Activated CD4-positive, alpha-beta T cell treated with anti-CD3 and anti-CD28 coated beads, Interleukin-2, amount 50 U/mL, for 48 hours (primary cell): ENCODE data around the gene AURKA.
"Not testable (repeated sequence)": the region's sequence is repeated elsewhere in the genome, so short reads cannot be mapped to it uniquely, and the experiment has no call there.

Experiments used
- DNase-seq, 2 experiments: peaks; one replicate each; pipeline ENCODE4 v3.0.0-alpha.2; 2020

The AURKA gene

DNA sequence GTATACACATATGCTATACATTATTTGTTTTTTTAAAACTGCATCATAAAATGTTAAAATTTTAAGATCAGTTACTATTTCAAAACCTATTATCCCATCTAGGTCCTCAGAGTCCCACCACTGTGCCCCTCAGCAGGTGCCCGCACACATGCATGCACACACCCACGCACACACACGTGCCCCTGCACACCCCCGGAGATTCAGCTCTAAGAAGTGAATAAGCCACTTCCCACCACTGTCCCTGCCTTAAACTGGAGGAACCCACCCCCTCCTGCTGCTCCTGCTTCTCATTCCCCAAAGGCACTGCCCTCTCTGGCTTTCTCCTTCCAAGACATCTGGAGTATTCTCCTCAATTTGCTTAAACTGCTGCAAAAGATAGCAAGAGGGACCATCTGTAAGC is 38.7 kb downstream of the AURKA start:
- no peak for DNase-seq

DNA sequence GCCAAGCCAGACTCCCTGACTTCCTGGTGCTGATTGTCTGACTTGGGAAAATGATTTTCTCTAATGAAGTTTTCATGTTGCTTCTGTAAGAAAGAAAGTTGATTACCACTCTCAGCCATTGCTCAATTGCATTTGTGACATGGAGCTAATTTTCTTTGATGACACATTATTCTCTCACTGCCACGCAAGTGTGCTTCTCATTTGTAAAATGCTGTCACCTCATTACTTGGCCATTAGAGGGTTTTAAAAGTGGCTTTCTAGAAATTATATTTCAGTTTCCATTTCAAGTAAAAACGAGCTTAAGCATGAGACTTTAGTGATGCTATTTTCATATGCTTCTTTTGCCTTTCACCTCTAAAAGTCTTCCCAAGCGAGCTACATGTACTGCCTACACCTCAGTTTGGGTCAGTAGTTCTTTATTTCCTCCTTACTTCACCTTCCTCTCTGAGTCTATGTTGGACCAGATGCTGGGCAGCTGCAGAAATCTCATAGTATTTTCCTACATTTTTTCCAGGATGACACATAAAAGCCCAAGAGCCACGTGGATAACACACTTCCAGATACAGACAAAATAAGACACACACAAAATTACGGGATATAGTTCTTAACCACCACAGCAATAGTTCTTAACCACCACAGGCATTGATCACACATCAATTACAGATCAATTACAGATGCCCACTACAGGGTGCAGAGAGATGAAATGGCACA is 39.5 kb downstream of the AURKA start:
- no peak for DNase-seq

DNA sequence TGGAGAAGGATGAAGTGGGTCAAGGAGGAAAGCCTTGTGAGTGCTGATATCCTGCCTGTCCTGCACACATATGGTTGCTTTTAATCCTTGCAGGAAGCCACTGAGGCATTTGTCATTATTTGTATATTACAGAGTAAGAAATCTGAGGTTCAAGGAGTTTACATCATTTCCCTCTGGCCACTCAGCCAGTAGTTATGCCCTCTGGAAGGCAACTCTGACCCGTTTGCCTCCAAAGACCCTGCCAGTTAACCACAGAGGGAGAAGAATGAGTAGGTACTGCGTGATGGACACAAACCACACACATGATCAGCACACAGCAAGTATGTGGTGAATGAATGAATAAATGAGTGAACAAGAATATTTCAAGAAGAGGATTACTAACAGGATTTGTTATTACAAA is 41.2 kb downstream of the AURKA start:
- no peak for DNase-seq

DNA sequence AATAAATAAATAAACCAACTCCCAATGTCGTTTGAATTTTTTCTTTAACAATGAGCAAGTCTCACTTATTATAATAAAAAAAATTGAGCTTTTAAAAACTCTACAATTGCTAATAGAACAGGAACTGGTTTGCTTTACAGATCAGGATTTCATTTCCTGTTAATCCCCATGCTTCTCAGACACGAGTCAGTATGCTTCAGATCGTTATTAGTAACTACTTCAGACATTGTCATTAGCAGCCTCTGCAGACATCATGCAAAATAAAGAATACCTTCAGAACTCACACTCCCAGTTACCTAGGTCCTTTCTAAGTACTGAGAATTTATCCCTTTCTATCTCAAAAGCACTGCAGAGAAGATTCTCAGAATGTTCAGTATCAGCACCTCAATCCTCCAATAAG is 43.3 kb downstream of the AURKA start:
- DNase-seq = no peak

DNA sequence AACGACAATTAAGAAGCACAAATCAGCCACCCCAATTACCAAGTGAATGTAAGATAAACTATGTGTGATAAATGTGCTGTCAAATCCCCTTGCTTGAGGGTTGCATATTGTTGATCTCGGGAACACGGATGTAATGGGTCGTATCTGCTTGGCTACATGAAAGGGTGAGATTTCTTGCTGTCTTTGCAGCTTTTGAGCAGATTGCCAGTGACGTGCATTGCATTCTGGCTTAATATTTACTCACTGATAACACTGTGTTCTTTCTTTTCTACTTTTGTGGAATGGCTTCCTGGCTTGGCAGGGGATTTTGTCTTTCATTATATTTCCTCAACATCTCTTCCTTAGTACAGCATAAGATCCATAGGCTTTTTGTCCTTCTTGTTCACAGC is 43.7 kb downstream of the AURKA start:
- DNase-seq = no peak

DNA sequence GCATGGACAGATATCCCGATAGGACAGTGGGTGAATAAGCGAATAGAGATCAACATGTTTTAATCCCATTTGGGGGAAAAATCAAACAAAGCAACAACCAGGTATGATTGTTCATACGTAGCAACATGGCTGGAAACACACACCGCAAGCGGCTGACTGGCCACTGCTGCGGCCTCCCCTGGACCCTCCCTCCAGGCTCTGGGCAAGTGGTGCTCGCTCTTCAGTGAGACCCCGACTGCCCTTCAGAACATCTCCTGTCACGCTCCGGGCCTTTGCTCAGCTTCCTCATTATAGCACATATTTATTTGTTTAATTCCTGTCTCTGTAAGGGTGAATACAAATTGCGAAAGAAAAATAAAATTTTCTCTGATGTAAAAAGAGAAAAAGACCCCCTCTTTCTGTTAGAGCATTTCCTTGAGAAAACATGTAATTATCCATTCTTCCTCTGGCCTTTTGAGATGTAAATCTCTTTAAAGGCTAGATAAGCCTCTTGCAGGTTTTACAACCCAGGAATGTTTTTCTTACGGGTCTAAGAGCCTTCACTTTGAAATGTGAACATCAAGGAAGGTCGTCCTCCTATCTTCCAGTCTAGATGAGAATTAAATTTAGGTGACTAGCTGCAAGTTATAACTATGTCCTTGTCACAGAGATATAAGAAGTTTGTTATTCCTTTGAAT is 44.2 kb downstream of the AURKA start:
- no peak for DNase-seq

DNA sequence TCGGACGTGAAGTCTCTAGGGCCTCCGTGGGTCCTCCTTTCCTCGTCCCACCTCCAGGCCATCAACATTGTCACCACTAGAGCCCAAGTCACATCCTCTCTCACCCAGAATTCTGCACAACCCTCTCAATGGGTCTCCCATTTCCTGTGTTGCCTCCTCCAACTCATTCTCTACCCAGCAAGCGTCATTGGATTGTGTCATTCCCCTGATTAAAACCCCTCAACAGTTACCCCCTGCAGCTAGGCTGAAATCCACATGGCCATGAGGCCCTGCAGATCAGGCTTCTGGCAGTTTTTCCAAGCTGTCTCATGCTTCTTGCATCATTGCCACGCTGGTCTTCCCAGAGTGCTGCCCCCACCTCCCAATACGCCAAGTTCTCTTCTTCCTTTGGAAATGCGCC is 46.1 kb downstream of the AURKA start:
- no peak for DNase-seq

DNA sequence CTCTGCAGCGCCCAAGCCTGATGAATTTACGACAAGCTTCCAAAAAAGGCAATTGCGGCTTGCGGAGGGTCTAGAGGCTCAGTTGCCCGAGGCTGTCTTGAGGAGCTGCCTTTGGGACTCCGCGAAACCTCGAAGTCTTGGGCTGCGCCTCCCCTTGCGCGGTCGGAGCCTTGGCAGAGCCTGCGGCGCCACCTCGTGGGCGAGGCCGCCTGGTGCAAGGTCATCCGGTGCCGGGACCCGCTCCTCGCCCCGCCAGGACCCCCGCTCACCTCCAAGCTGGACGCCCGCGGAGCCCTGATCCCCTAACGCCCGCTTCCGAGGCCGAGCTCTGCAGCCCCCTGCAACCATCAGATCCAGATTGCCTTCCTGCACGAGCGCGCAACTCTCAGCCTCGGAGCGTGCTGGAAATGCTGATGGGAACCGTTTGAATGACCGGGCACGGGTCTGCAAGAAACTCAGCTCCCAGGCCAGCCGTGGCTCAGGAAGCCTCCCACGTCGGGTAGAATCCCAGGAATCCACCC is 48.1 kb downstream of the AURKA start:
- DNase-seq = peak; percentile 41 to 59

DNA sequence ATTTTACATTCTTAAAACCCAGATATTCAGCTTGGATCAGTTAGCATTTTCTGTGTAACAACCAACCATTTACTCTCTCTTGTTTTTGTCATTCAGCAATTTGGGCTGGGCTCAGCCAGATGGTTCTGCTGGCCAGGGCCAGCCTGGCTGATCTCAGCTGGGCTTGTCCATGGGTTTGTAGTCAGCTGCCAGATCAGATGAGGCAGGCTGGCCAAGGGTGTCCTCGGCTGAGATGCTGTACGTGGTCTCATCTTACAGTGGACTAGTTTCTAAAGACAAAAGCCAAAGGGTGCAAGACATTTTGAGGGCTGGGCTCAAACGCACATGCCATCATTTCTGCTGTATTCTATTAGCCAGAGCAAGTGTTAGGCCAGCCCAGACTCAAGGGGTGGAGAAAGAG is 49.2 kb downstream of the AURKA start:
- DNase-seq = no peak

DNA sequence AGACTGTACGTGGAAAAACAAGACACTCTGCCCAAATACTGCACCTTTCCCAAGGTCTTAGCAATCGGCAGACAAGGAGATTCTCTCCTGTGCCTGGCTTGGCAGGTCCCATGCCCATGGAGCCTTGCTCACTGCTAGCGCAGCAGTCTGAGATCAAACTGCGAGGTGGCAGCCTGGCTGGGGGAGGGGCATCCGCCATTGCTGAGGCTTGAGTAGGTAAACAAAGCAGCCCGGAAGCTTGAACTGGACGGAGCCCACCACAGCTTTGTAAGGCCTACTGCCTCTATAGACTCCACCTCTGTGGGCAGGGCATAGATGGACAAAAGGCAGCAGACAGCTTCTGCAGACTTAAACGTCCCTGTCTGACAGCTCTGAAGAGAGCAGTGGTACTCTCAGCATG is 55.3 kb downstream of the AURKA start:
- DNase-seq = not testable (repeated sequence)

DNA sequence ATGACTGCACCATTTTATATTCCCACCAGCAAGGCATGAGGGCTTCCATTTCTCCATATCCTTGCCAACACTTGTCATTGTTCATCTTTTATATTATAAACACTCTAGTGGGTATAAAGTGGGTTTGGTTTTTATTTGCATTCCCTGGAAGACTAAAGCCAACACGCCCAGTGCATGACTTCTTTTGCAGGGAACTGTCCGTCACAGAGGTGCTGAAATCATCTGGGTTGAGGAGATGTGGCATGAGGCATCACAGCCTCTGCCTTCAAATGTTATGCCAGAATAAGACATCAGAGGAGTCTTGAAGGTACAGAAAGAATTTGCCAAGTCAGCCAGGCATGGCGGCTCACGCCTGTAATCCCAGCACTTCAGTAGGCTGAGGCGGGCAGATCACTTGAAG is 63.2 kb downstream of the AURKA start:
- peak in 1 of 2 experiments; percentile 12 for DNase-seq

DNA sequence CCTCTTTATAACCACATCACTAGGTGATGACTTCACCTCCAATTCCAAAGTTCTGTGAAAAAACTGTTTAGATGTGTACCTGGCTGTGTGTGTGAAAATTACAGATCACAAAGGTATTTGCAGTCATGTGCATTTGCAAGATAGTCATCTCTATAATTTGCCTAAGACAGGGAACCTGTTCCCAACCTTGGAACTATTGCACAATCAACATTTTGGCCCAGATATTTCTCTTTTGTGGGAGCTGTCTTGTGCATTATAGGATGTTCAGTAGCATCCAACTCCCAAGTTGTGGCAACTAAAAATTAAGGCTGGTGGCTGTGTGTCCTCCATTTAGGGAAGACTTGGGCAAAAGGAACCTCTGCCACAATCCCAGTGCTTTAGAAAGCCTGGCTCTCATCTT is 67.2 kb downstream of the AURKA start:
- no peak for DNase-seq

DNA sequence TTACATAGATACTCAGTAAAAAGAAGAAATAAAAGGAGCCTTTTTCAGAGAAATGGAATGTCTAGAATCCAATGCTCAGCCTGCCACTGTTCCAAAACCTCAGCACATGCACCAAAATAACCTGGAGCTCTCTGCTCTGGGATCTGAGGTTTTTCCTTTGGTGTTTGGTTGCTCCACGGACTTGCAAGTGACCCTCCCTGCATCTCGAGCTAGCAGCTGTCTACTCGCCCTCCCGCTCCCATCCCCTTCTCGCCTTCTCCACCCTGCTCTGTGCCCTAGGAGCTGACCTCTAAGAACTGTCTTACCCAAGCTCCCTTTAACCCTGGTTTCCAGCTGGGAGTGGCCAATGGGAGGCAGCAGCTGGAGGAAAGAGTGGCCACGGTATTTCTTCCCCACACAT is 68.4 kb downstream of the AURKA start:
- no peak for DNase-seq

DNA sequence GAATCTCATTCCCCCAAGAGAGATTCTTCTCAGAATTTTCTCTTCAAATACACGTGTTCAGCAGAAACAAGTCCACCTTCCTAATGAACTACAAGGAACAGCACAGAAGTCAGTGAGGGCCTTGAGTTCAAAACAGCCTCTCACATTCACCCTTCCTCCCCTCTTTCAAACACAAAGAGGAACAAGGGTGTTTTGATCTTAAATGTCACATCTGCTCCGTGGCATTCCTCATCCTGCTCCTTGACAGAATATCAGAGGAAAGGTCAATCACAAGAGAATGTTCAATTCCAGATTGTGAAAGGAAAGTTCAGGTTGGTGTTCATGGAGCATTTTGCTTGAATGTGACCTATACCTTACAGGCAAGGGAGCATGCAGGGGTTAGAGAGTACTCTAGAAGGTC is 68.8 kb downstream of the AURKA start:
- no peak for DNase-seq

DNA sequence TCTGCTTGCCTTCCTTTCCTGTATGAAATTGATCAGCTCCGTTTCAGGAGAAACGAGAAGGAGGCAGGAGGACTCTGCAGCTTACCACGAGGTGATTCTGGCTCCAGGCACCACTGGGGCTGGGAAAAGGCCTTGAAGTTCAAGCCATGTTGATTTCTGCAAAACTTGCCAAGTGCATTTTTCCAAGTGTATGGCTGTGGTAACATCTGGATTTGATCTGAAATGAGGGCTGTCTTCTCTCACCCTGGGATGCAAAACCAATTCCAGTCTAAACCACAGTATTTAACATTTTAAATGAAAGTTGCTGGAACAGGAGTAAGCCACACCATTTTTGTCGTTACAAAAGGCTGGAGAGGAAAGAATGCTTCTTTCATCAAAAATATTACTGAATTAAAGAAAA is 69.3 kb downstream of the AURKA start:
- no peak for DNase-seq
